ENCODE measurements around the gene LIN28A. TPM values are rescaled to one million over a fixed set of nuclear protein-coding genes. Genes with fewer than 3 reads are reported as not detected.
"Not testable (repeated sequence)": the region's sequence is repeated elsewhere in the genome, so short reads cannot be mapped to it uniquely, and the experiment has no call there.

LIN28A gene
- total and polyA plus RNA-seq, 7 donors, result not detected

DNA sequence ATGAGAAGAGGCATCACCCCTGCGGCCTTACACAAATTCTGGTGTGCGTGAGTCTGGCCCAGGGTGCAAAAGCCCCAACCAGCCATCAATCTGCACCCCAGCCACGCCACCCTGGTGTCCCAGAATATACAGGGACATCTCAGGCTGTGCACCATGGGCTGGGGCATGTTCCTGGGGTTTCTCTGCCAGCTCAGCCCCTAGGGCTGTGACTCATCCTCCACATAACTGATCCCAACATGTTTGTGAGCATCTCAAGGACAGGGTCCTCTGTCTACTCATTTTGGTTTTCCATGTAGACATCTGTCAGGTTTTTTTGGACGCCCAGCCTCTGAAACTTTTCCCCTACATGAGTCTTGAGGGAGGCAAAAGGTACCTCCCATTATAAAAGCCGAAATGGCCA lies 38.6 kb upstream of the LIN28A start:
- intact Hi-C loops (cut with DNase I), result no loop called here
- Histone ChIP-seq H3K4me1 (no peaks in the 10 kb centered on the region), H3K4me3 (no peak overlapping the region), H3K36me3 (no peaks in the 10 kb centered on the region), H3K9me3 (peaks cover 0 to 3% (median 0%) of the 10 kb centered on the region in 4 donors), H3K27ac (no peak overlapping the region), H3K27me3 (peaks cover 0 to 10% (median 0%) of the 10 kb centered on the region in 3 donors)
- TF ChIP-seq EP300 (IDR thresholded peaks at IDR 0.05) (no peak), POLR2A (IDR thresholded peaks at IDR 0.05) (no peak), POLR2AphosphoS5 (IDR thresholded peaks at IDR 0.05) (no peak)
- WGBS, 2 donors, result 84 to 89% methylated on average over 5 of the region's 5 CpGs
- DNase-seq, result no peak

DNA sequence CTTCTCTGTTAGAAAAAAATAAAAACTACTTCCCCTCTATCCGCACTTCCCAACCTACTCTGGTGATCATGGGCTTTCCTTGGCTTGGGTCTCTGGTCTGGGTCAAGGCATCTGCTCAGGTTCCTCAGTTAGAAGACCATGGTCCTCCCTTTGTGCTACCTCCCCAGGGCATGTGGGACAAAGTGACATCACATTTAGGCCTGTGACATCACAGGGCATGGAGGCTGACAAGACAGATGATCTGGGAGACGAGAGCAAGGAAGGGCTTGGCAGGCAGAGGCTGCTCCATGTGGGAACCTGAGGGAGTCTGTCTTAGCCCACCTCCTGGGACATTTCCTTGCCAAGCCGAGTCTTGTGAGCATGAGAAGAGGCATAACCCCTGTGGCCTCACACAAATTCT lies 38.0 kb upstream of the LIN28A start, which contains the start of gene ZNF683:
ZNF683 (minus strand) TSS at position 140 of the 400 bp plus-strand sequence. CDS start 4,179 bp downstream, outside the sequence.
- H3K4me1 ChIP-seq; intact Hi-C loops (cut with DNase I); DNase-seq; H3K36me3 ChIP-seq; H3K4me3 ChIP-seq; H3K9me3 ChIP-seq; H3K27ac ChIP-seq: not testable (repeated sequence)
- WGBS, 2 donors, result 77 to 82% methylated on average over 3 of the region's 3 CpGs
- peaks cover 0 to 10% (median 0%) of the 10 kb centered on the region in 3 donors for H3K27me3 ChIP-seq

GRCh38 chr1:26373281-26373680 lies 37.3 kb upstream of the LIN28A start:
- peaks cover 0 to 7% (median under 1%) of the 10 kb centered on the region in 4 donors for H3K4me1 ChIP-seq
- H3K27ac ChIP-seq, result no peak overlapping the region
- H3K4me3 ChIP-seq, result no peak overlapping the region
- H3K36me3 ChIP-seq, result no peaks in the 10 kb centered on the region
- TF ChIP-seq POLR2AphosphoS5 (IDR thresholded peaks at IDR 0.05) (no peak), EP300 (IDR thresholded peaks at IDR 0.05) (no peak), CTCF (IDR thresholded peaks at IDR 0.05) (no peak), POLR2A (IDR thresholded peaks at IDR 0.05) (no peak)
- peaks cover 0 to 7% (median 0%) of the 10 kb centered on the region in 3 donors for H3K27me3 ChIP-seq
- peaks cover 0 to 3% (median 0%) of the 10 kb centered on the region in 4 donors for H3K9me3 ChIP-seq
- intact Hi-C loops (cut with DNase I), result no loop called here
- 74 to 80% methylated on average over 4 of the region's 4 CpGs for WGBS, 2 donors
- DNase-seq, result no peak

GRCh38 chr1:26373789-26374188 lies 36.8 kb upstream of the LIN28A start:
- Histone ChIP-seq H3K36me3 (no peaks in the 10 kb centered on the region), H3K4me1 (peaks cover 0 to 8% (median 2%) of the 10 kb centered on the region in 4 donors), H3K27ac (no peak overlapping the region), H3K27me3 (peaks cover 0 to 3% (median 0%) of the 10 kb centered on the region in 3 donors), H3K9me3 (peaks cover 0 to 3% (median 0%) of the 10 kb centered on the region in 4 donors), H3K4me3 (no peak overlapping the region)
- TF ChIP-seq POLR2AphosphoS5 (IDR thresholded peaks at IDR 0.05) (no peak), POLR2A (IDR thresholded peaks at IDR 0.05) (no peak), EP300 (IDR thresholded peaks at IDR 0.05) (no peak), CTCF (IDR thresholded peaks at IDR 0.05) (no peak)
- no peak for DNase-seq
- intact Hi-C loops (cut with DNase I), result no loop called here
- WGBS, 2 donors, result 43 to 50% methylated on average over 2 of the region's 2 CpGs

- H3K4me1 ChIP-seq; DNase-seq; H3K27ac ChIP-seq; H3K9me3 ChIP-seq; H3K27me3 ChIP-seq; intact Hi-C loops (cut with DNase I); H3K36me3 ChIP-seq; H3K4me3 ChIP-seq: not testable (repeated sequence)
- 49 to 69% methylated on average over 2 of the region's 2 CpGs for WGBS, 2 donors
Measured at GRCh38 chr1:26374361-26374760, 36.3 kb upstream of the LIN28A start.

GRCh38 chr1:26375081-26375480 lies 35.5 kb upstream of the LIN28A start:
- Histone ChIP-seq H3K36me3 (no peaks in the 10 kb centered on the region), H3K27ac (no peak overlapping the region), H3K9me3 (peaks cover 0 to 3% (median 0%) of the 10 kb centered on the region in 4 donors), H3K4me1 (peaks cover 0 to 8% (median 2%) of the 10 kb centered on the region in 4 donors), H3K4me3 (no peak overlapping the region), H3K27me3 (no peaks in the 10 kb centered on the region)
- intact Hi-C loops (cut with DNase I), result no loop called here
- TF ChIP-seq CTCF (IDR thresholded peaks at IDR 0.05), result no peak
- TF ChIP-seq POLR2AphosphoS5 (IDR thresholded peaks at IDR 0.05), result no peak
- no peak for TF ChIP-seq POLR2A (IDR thresholded peaks at IDR 0.05)
- no peak for TF ChIP-seq EP300 (IDR thresholded peaks at IDR 0.05)
- WGBS, 2 donors, result 43 to 75% methylated on average over 6 of the region's 6 CpGs
- no peak for DNase-seq

Measured in sigmoid colon (tissue), 7 donors.